ENCODE measurements around the gene SLC2A13.
"Not testable (repeated sequence)": the region's sequence is repeated elsewhere in the genome, so short reads cannot be mapped to it uniquely, and the experiment has no call there.

The SLC2A13 gene

DNA sequence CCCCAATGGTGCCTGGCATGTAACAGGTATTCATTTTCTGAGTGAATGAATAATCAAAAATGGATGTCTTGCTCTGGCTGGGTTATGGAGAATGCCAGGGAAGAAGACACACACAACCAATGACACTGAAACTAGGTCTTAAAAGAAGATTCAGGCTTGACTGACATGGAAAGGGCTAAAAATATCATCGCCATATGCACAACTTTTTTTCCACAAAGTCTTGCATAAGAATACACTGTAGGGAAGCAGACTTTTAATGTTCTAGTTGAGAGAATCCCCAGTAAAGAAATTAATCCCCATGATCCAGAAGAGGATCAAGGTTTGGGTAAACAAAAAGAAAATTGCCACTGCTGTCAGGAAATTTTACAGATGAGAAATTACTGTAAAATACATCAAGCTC is 116.4 kb downstream of the SLC2A13 start:
- FAIRE-seq, result no peak

DNA sequence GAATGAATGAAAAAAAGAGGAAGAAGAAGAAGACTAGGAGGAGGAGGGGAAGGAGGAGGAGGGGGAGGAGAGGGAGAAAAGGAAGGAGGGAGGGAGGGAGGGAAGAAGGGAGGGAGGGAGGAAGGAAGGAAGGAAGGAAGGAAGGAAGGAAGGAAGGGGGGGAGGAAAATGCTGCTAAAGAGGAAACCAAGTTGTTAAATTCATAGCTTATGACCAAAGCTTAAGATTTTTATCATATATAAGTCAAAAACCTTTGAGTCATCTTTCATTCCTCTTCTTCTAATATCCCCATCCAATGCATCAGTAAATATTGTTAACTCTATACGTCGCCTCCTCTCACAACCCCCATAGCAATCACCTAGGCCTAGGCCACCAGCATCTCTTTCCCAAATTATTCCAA is 117.3 kb downstream of the SLC2A13 start:
- FAIRE-seq, result no peak

DNA sequence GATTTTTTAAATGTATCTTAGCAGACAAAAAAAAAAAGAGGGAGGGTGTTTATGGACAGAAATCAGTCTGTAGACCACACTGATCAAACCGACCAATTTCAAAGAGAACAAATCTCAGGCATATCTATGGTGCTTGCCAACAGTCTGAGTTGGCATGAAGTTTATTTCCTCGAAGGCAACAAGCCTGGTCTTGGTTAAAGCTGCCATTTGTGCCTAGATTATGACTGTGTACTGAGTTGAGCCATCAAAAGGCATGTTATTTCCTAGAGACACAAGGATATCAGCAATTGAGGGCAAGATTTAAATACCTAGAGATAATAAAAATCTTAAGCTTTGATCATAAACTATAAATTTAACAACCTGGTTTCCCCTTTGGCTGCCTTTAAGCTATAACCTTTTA is 119.2 kb downstream of the SLC2A13 start:
- FAIRE-seq, result peak; percentile 13

DNA sequence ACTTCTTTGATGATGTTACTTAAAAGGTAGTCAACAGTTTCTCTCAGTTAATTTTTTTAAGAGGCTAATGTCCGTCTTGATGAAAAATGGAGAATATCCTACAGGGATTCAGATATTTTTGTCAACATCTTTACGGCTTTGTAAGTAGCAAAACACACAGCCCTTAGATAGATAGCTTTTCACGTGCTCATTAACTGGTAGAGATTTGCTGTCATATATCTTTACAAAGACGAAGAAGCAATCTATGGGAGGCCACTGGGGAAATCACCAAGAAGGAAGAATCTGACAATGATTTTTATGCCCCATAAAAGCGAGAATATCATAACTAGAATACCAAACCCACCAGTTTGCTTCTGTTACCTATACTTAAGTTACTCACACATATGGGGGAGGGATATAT is 121.2 kb downstream of the SLC2A13 start:
- FAIRE-seq, result no peak

DNA sequence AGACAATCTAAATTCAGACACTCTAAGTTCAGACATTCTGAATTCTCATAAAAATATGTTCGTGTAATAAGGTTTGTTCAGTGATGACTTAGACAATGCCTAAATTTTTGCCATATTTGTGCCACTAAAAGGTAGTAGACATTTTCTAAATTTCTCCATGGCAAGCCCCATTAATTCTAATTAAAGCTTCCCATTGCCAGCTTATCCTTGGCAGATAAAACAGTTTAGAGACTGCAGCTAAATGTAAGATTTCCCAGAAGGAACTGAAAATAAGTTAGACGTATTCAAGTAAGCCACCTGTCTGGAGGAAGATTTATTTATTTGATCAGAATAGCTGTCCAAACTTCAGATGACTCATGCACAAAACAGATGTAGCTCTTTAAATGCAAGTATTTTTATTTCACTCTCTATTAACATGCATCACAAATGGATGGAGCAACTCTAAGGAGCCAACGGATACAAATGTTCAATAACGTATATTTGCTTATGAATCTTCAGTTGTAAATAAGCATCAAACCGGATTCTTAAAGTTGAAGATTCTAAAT is 130.4 kb downstream of the SLC2A13 start:
- peak; percentile 71 for FAIRE-seq

DNA sequence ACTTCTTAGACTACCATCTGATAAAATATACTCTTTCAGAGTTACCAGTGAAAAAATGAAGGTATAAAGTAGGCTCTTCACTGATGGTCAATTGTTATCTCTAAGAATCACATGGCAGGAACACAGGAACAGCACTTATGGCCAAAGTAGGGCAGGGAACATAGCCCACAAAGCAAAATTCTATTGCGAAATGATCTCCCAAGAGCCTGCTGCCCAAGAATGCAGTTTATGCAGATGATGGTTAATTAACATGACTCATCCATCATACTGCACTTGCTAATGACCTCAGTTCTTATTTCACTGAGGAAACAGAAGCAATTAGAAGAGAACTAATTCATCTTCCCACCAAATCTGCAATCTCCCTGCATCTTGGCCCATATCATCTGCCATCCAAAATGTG is 133.8 kb downstream of the SLC2A13 start:
- no peak for FAIRE-seq

DNA sequence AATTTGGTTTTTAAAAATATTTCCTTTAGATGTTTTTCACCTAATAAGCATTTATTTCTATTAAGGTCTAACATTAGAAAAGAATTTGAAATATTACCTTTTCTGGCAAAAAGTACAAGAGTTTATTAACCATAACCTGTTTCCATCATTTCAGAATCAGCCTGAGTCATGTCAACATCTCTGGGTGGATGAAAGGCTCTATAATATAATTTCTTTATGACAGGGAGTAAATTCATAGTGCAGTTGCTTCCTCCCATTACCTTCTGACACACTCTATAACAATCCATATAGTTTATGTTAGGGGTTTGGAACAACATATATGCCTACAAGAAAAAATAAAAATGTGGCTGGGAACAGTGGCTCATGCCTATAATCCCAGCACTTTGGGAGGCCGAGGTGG is 134.5 kb downstream of the SLC2A13 start:
- no peak for FAIRE-seq

DNA sequence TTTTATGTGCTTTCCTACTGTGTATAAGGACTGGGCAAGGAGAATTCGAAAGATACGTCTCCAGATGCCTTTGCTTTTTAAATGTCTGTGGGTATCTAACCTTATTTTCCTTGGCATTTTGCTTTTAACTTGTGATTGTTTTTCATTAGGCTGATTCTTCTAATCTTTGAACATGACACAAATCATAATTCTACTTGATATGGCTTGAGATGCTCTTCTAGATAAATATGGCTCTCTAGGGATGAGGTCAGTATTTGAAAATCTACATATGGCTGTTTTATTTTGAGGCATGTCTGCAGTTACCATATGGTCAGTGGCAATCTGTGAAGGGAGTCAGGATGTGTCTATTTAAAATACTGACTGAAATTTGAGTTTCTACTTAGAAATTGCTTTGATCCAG is 139.2 kb downstream of the SLC2A13 start:
- FAIRE-seq, result no peak

DNA sequence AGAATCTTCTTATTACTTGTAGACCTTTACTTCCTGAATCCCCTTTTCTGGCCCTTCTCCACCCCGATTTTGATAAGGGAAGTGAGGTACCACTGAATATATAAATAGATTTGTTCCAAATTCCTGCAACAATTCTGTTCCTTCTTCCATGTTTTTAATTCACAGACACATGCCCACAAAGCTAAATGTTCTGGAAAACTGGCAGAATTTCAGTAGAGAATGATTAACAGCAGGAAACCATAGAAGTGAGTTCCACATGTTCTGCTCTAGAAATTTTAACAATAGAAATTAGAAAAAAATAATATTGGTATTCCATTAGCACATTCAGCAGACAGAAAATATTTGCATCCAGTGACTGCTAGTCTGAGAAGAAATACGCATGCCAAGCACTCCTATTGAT is 139.6 kb downstream of the SLC2A13 start:
- FAIRE-seq, result peak; percentile 45

DNA sequence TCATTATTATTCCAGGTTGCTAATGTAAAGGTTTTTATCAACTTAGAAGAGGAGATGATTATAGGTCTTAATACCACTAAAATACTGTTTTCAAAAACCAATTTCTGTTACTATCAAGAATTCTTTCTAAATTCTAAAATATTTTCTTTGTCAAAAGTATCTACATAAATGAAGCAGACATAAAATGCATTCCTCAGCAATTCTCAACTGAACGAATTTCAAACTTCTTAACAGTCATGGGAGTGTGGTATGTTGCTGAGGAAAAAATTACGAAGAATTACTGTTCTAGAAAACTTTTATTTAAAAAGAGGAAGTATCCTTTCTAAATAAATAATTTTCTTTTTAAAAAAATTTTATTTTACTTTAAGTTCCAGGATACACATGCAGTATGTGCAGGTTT is 146.4 kb downstream of the SLC2A13 start:
- no peak for FAIRE-seq

DNA sequence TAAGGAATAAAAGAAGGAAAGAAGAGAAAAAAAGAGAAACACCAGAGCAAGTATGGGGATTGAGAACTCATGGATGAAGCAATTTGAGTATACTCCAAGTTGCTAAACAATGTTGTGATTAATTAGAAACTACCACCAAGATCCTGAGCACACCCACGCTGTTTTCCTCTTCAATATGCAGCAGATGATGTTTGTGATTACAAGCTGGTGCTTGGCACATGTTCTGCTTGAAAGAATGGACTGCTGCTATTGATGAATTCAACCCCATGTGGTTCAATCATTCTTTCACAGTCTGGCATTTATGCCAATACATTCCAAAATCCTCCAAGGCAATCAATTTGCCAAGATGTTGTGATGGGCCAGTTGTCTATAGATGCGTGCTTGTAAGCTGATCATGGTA is 146.8 kb downstream of the SLC2A13 start:
- FAIRE-seq, result no peak

DNA sequence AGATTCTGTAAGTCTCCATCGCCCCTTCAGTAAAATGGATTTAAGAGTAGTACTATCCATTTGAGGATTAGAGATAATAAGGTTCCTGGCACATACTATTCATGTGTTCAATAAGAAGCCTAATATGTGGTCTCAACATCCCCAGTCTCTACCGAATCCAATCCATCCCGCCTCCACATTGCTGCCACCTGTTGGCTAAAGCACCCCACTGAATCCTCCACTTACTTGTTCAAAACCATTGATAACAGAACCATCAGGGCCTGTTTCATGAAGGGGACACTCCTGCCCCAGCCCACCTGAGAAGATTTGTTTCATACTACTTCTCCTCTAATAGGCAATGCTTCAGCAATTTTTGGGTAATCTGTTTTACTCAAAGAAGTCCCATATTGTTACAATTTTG is 147.5 kb downstream of the SLC2A13 start:
- no peak for FAIRE-seq

DNA sequence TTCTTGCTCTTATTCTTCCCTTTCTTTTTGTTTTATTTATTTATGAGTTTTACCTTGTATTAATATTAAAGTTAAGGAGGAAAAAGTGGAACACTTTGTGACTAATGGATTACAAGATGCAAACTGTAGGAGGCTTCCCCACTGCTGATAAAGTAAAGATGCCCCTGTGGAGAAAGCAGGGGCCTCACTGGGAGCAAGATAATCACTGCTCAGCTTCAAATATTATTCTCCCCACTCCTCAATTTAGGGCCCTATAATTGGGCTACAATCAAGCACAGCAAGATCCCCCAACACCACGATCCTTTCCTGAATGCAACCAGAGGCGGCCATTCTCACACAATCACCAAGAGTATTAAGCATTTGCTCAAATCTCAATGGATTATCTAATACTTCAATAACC is 149.2 kb downstream of the SLC2A13 start:
- no peak for FAIRE-seq

DNA sequence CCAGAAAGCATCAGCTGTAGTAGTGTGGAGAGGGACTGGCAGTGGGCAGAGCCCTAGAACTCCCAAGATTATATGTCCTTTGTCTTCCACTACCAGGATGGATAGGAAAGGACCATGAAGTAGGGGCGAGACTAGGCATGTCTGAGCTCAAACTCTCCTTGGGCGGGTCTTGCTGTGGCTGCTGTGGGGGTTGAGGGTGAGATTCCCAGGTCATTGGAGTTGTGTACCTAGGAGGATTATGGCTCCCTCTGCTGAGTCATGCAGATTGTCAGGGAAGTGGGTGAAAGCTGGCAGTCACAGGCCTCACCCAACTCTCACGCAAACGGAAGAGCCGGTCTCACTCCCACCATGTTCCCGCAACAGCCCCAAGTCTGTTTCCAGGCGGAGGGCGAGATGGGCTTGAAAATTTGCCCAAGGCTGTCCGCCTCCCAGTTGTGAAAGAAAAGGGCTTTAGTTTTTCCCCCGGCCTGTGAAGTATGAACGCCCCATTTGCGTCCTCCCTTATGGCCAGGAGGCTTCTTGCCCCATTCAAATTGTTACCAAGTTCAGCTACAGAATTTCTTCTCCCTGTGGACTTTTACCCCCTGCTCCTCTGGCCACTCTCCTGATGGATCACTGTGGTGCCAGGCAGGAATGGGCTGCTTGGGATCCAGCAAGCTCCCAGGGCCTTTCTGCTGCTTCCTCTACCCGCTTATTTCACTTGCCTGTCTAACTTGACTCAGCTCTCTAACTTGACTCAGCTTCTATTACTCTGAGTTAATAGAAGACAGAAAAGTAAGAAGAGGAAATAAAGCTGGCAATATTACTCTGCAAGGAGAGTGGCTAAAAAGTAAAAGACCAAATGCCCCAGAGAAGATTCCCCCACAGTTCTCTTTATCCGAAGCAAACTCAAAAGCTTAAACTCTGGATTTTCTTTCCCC is 159.3 kb downstream of the SLC2A13 start:
- no peak for FAIRE-seq

DNA sequence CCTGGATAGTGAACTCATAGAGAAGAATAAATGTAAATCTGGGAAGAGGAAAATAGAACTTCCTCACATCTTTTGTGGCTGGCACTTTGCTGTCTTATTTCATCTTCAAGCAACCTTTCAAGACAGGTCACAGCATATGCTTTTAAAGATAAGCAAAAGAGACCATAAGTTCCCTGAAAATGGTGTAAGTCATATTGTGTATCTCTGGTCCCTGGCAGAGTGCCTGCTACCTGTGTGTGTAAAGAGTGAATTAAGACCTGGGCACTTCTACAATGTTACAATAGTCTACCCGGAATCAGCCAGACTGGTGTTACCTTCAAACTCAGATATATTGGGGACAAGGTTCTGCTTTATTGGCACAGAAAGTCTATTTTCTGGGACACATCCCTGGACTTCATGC is 168.8 kb downstream of the SLC2A13 start:
- FAIRE-seq, result no peak

DNA sequence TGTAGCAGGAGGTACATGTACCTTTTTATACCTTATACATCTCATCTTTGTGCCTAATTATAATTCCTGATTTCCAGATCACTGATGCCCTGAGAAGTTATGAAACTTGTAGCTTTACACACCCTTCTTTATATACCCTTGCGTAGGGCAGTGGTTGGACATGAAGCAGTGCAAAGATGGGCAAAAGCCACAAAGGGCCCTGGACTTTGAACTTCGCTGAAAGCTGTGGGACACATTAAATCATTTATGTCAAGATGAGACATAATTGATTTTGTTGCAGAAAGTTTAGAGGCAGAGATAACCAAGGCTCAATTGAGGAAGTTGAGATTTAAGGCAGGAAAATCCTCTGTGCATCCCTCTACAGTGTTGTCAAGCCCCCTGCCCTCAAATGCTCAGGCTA is 170.0 kb downstream of the SLC2A13 start:
- FAIRE-seq, result no peak

DNA sequence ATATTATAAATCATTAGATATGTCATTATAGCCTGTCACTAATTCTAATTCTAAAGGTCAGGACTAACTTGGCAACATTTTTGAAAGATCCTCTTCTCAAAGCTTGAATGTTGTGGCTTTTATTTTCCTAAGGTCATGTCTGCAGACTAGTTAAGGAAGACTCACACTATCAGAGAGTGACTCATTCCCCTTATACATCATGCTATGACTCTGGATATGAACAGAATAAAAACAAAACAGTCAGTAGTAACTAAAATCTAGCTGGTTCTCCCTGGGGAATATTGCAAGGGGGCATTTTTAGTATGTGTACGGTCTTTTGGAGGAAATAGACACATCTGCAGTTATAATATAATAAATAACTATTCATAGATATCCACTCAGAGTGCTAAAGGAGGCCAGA is 170.6 kb downstream of the SLC2A13 start:
- no peak for FAIRE-seq

DNA sequence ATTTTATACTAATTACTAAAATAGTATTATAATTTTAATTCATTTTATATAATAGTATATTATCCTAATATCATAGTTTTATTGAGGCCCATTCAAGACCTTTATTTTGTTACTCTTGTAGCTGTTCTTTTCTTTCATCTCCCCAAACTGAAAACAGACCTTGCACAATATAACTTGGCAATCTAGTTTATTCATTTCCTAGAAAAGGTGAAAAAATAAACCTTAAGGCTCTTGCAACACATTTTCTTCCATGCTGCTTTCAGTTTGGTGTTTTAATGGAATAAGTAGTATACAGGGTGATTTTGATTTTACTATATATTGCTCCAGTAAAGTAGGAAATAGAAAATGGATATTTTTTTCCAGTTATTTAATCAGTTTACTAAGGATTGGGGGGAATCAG is 174.0 kb downstream of the SLC2A13 start:
- no peak for FAIRE-seq

DNA sequence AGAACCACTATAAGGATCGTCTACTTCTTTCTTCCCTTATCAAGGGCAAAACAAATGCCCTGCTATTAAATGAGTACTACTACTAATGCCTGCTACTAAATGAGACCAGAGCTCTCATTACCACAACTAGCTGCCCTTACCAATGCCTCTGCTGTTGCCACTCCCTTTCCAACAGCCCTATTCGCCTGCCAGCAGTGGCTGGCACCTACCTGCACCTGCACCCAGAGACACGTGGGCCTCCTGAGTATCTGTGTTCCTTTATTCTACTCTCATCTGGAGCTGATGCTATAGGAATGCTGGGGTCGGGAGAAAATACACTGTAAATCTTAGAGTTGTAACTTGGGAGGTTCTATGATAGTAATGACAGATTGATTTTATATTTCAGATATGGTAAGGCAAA is 174.7 kb downstream of the SLC2A13 start:
- no peak for FAIRE-seq

DNA sequence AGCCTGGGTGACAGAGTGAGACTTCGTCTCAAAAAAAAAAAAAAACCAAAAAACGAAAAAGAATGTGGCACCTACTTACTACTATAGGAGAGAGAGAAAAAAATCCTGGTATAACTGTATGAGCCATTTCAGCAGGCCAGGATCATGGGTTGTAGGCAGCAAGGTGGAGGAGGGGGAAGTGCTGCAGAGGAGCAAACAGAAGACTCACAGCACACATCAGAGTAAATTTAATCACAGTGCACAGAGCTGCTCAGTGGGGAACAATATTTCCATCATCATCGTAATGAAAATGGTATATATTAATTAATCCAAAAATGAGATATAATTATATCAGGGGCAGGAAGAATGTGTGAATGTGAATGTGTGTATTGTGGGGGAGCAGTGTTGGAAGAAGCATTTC is 175.8 kb downstream of the SLC2A13 start:
- FAIRE-seq, result no peak

DNA sequence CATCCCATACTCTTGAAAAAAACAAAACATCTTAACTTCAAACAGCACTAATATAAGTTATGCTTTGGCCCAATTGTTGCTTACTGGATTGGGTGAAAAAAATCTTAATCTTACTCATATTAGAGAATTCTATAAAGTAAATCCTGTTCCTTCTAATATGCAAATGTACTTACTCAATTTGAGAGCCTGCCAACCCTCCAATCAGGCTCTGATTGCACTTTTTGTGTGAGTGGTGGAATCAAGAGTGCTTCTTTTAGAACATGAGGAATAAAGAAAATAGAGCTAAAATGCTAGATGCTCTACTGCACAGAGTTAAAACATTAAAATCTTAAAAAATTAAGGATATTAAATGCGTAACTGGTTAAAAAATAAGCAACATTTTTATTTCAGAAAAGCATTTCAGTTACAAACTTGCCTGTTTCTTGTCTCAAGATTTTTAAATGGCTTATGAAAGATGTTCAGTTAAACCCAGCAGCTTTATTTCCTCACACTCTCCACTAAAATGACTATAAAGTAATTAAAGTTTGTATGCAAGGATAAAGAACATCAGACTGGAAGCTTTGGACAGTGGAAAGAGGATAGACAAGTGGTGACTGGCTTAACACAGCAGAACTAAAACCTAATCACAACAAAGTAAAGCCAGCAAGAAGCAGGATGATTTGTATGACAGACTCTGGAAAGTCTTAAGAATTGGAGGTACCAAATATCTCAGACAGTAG is 177.5 kb downstream of the SLC2A13 start:
- FAIRE-seq, result no peak

DNA sequence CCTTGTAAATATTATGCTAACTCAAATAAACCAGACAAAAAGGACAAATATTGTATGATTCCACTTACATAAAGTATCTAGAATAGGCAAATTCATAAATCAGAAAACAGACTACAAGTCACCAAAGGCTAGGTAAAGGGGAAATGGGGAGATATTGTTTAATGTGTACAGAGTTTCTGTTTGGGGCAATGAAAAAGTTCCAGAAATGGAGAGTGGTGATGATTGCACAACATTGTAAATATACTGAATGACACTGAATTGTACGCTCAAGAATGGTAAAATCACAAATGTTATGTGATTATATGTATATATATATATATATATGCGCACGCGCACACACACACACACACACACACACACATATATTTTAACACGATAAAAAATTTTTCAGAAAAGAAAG is 182.5 kb downstream of the SLC2A13 start:
- no peak for FAIRE-seq

DNA sequence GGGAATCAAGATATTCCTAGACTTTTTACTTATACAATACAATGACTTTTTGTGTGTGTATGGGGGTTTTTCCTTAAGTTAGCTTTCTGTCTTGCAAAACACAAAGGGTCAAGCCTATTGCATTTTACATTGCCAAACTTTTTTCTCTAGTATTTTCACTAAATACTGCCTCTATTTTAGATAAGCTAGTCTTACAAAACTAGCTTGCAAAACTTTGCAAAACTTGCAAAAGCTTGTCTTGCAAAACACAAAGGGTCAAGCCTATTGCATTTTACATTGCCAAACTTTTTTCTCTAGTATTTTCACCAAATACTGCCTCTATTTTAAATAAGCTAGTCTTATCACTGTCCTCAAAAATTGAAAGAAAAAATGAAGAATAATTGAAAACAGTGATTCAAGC is 183.3 kb downstream of the SLC2A13 start:
- FAIRE-seq, result not testable (repeated sequence)

DNA sequence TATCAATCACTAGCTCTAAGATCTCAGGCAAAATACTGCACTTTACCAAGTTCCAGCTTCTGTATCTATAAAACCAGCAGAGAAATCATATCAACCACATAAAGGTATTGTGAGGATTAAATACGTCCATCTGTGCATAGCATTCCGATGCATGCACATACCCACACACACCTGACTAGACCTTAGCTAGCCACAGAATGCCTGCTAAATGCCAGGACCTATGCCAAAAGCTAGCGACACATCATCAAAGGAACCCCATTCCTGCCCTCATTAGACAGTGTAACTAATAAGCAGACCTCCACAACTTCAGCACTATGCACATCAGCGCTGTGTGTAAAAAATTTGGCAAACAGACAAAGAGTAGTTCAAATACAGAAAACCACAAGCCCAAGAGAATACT is 185.2 kb downstream of the SLC2A13 start:
- no peak for FAIRE-seq

All from islet of Langerhans (tissue), 1 donor.